ENCODE data around the gene CASP4. TPM values are rescaled to one million over a fixed set of nuclear protein-coding genes. Genes with fewer than 3 reads are reported as not detected.

CASP4 gene
- total RNA-seq (10 to 100 TPM; 70.3 to 95.8 (median 80.2) TPM), total RNA-seq (53.8 to 126 (median 87.2) reads per million in 29 experiments)
- total RNA-seq (2013) = 187 TPM

DNA sequence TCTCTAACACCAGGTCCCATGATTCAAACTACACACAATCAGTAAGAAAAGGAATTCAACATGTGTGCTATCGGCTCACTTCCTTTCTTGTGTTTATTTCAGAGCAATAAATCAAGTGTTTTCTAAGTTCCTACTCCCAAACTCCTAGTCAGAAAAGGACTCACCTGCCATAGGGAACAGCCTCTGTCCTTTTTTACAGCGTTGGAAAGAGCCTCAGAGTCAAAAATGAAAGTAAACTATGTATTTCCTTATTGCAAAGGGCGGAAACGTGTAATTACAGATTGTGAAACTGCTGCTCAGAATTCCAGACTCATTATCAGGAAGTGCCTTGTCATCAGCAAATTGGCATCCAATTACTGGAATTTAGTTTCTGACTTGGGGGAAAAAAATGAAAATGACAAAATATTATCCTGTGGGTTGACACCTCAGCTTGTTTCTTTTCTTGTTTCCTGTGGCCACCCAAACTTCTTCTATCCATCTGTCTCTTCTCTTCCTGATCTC is at the start of gene CASP4:
Gene CASP4 (minus strand): TSS at position 220 of the 501 bp plus-strand sequence. CDS start 49 bp downstream, at position 171.
- POLR2A ChIA-PET = interaction anchor here in 1 of 2 donors (0.8 kb wide), 1 partner anchor 41 kb away, joined by 3 read pairs; no protein-coding TSS in a partner anchor
- Histone ChIP-seq H3K4me3 (ENCODE audit: control insufficient read depth in 1 of 2, extremely low read depth in 1 of 2, low read length in 1 of 2) (peak within 1 kb of the TSS; percentile 74 to 90), H3K4me1 (ENCODE audit: control insufficient read depth in 1 of 2, extremely low read depth in 1 of 2, insufficient read depth in 2 of 2, low read length in 2 of 2) (peaks cover 21 to 24% of the 10 kb centered on the region in 2 experiments), H3K27ac (ENCODE audit: low read length) (peak within 1 kb of the TSS; percentile 87), H3K27me3 (replicated peaks in 1 of 2; ENCODE audit: control insufficient read depth in 2 of 2, extremely low read depth in 1 of 2, insufficient read depth in 2 of 2, low read length in 1 of 2) (no peaks in the 10 kb centered on the region), H3K9me3 (no peaks in the 10 kb centered on the region), H3K36me3 (ENCODE audit: control insufficient read depth in 2 of 2, extremely low read depth in 1 of 2, insufficient read depth in 1 of 2, low read length in 1 of 2) (peaks cover 0 to 4% of the 10 kb centered on the region in 2 donors)
- Mint-ChIP-seq H3K9me3 (peaks cover 6 to 16% (median 9%) of the 10 kb centered on the region in 3 donors), H3K27me3 (no peaks in the 10 kb centered on the region), H3K27ac (peak within 1 kb of the TSS; percentile 96 to 99), H3K36me3 (peaks cover 23% of the 10 kb centered on the region), H3K4me1 (peaks cover 35 to 46% (median 42%) of the 10 kb centered on the region in 3 donors), H3K4me3 (peak within 1 kb of the TSS; percentile 90 to 94 (median 92))
- 10% methylated on average over 2 of the region's 4 CpGs for WGBS (ENCODE audit: insufficient coverage)
- DNase-seq = peak in 3 of 35 experiments; percentile 2 to 66 (median 26)
- ATAC-seq (replicated peaks in 1 of 4) = peak; percentile 52 to 88 (median 78)
- CTCF ChIA-PET = interaction anchor here in 1 of 2 donors (1.4 to 1.8 kb wide), 2 partner anchors 22 to 32 kb away, joined by 4 to 9 read pairs; no protein-coding TSS in a partner anchor

GRCh38 chr11:105007463-105007862 is 39.1 kb upstream of the CASP4 start:
- no peaks in the 10 kb centered on the region for H3K9me3 Mint-ChIP-seq
- Histone ChIP-seq H3K9me3 (no peaks in the 10 kb centered on the region), H3K27ac (ENCODE audit: low read length) (no peak overlapping the region), H3K4me1 (ENCODE audit: control insufficient read depth in 1 of 2, extremely low read depth in 1 of 2, insufficient read depth in 2 of 2, low read length in 2 of 2) (no peaks in the 10 kb centered on the region), H3K4me3 (ENCODE audit: control insufficient read depth in 1 of 2, extremely low read depth in 1 of 2, low read length in 1 of 2) (no peak overlapping the region), H3K36me3 (ENCODE audit: control insufficient read depth in 2 of 2, extremely low read depth in 1 of 2, insufficient read depth in 1 of 2, low read length in 1 of 2) (no peaks in the 10 kb centered on the region), H3K27me3 (replicated peaks in 1 of 2; ENCODE audit: control insufficient read depth in 2 of 2, extremely low read depth in 1 of 2, insufficient read depth in 2 of 2, low read length in 1 of 2) (no peaks in the 10 kb centered on the region)
- H3K36me3 Mint-ChIP-seq = no peaks in the 10 kb centered on the region
- H3K4me3 Mint-ChIP-seq = no peak overlapping the region
- H3K27ac Mint-ChIP-seq = no peak overlapping the region
- ChIA-PET POLR2A (interaction anchor here (0.5 to 0.7 kb wide), 3 partner anchors 20 to 368 kb away, joined by 3 to 6 read pairs (median 3); no protein-coding TSS in a partner anchor), CTCF (interaction anchor here in 1 of 2 donors (0.9 to 1.2 kb wide), 2 partner anchors 43 to 344 kb away, joined by 3 to 4 read pairs; no protein-coding TSS in a partner anchor)
- H3K27me3 Mint-ChIP-seq = no peaks in the 10 kb centered on the region
- DNase-seq (no peak), ATAC-seq (replicated peaks in 1 of 4) (no peak)
- peaks cover 0 to under 1% (median 0%) of the 10 kb centered on the region in 3 donors for H3K4me1 Mint-ChIP-seq

DNA sequence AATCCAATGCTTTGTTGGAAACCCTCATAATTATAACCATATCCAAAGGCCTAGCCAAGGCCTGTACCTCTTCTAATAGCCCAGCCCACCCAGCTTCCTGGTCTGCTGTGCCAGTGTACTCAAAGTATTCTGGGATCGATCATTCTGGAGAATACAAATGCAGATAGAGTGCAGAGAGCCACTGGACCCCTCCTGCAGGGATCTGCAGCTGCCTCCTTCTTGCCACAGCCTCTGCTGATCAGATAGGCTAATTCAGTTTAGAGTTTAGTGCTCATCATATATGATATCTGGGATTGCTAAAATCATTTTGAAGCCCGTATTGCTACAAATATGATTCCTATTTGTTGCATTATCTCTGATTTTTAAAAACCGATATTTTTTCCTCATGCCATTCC is 37.1 kb upstream of the CASP4 start:
- 83% methylated on average over 1 of the region's 3 CpGs for WGBS (ENCODE audit: insufficient coverage)
- Mint-ChIP-seq H3K36me3 (no peaks in the 10 kb centered on the region), H3K27me3 (no peaks in the 10 kb centered on the region), H3K4me3 (no peak overlapping the region), H3K27ac (no peak overlapping the region), H3K4me1 (peaks cover 5 to 8% (median 5%) of the 10 kb centered on the region in 3 donors), H3K9me3 (no peaks in the 10 kb centered on the region)
- Histone ChIP-seq H3K27ac (ENCODE audit: low read length) (no peak overlapping the region), H3K4me3 (ENCODE audit: control insufficient read depth in 1 of 2, extremely low read depth in 1 of 2, low read length in 1 of 2) (no peak overlapping the region), H3K9me3 (no peaks in the 10 kb centered on the region), H3K4me1 (ENCODE audit: control insufficient read depth in 1 of 2, extremely low read depth in 1 of 2, insufficient read depth in 2 of 2, low read length in 2 of 2) (no peaks in the 10 kb centered on the region), H3K27me3 (replicated peaks in 1 of 2; ENCODE audit: control insufficient read depth in 2 of 2, extremely low read depth in 1 of 2, insufficient read depth in 2 of 2, low read length in 1 of 2) (no peaks in the 10 kb centered on the region), H3K36me3 (ENCODE audit: control insufficient read depth in 2 of 2, extremely low read depth in 1 of 2, insufficient read depth in 1 of 2, low read length in 1 of 2) (no peaks in the 10 kb centered on the region)
- CTCF ChIA-PET = no interaction called here
- POLR2A ChIA-PET = interaction anchor here (0.6 kb wide), 2 partner anchors 296 to 719 kb away, joined by 3 to 4 read pairs; no protein-coding TSS in a partner anchor
- DNase-seq (no peak), ATAC-seq (replicated peaks in 1 of 4) (no peak)

- Mint-ChIP-seq H3K27me3 (no peaks in the 10 kb centered on the region), H3K4me3 (no peak overlapping the region), H3K9me3 (no peaks in the 10 kb centered on the region), H3K36me3 (no peaks in the 10 kb centered on the region), H3K4me1 (peaks cover 5 to 8% (median 7%) of the 10 kb centered on the region in 3 donors), H3K27ac (no peak overlapping the region)
- Histone ChIP-seq H3K4me3 (ENCODE audit: control insufficient read depth in 1 of 2, extremely low read depth in 1 of 2, low read length in 1 of 2) (no peak overlapping the region), H3K36me3 (ENCODE audit: control insufficient read depth in 2 of 2, extremely low read depth in 1 of 2, insufficient read depth in 1 of 2, low read length in 1 of 2) (no peaks in the 10 kb centered on the region), H3K9me3 (no peaks in the 10 kb centered on the region), H3K27me3 (replicated peaks in 1 of 2; ENCODE audit: control insufficient read depth in 2 of 2, extremely low read depth in 1 of 2, insufficient read depth in 2 of 2, low read length in 1 of 2) (no peaks in the 10 kb centered on the region), H3K4me1 (ENCODE audit: control insufficient read depth in 1 of 2, extremely low read depth in 1 of 2, insufficient read depth in 2 of 2, low read length in 2 of 2) (no peaks in the 10 kb centered on the region), H3K27ac (ENCODE audit: low read length) (no peak overlapping the region)
- POLR2A ChIA-PET = no interaction called here
- DNase-seq (no peak), ATAC-seq (replicated peaks in 1 of 4) (no peak)
- no CpG with 5 or more reads among the region's 3 CpGs for WGBS (ENCODE audit: insufficient coverage)
- CTCF ChIA-PET = no interaction called here
These were observed 35.6 kb upstream of the CASP4 start for GRCh38 chr11:105004021-105004420.

GRCh38 chr11:105003151-105003550 is 34.8 kb upstream of the CASP4 start:
- Mint-ChIP-seq H3K4me1 (peaks cover 5 to 8% (median 7%) of the 10 kb centered on the region in 3 donors), H3K27me3 (no peaks in the 10 kb centered on the region), H3K36me3 (no peaks in the 10 kb centered on the region), H3K9me3 (no peaks in the 10 kb centered on the region), H3K4me3 (no peak overlapping the region), H3K27ac (no peak overlapping the region)
- H3K9me3 ChIP-seq = no peaks in the 10 kb centered on the region
- POLR2A ChIA-PET = no interaction called here
- CTCF ChIA-PET = interaction anchor here in 1 of 2 donors (0.6 kb wide), 1 partner anchor 1063 kb away, joined by 8 read pairs; no protein-coding TSS in a partner anchor
- no CpG with 5 or more reads among the region's 2 CpGs for WGBS (ENCODE audit: insufficient coverage)
- H3K27ac ChIP-seq (ENCODE audit: low read length) = no peak overlapping the region
- H3K27me3 ChIP-seq (replicated peaks in 1 of 2; ENCODE audit: control insufficient read depth in 2 of 2, extremely low read depth in 1 of 2, insufficient read depth in 2 of 2, low read length in 1 of 2) = no peaks in the 10 kb centered on the region
- H3K4me1 ChIP-seq (ENCODE audit: control insufficient read depth in 1 of 2, extremely low read depth in 1 of 2, insufficient read depth in 2 of 2, low read length in 2 of 2) = no peaks in the 10 kb centered on the region
- no peaks in the 10 kb centered on the region for H3K36me3 ChIP-seq (ENCODE audit: control insufficient read depth in 2 of 2, extremely low read depth in 1 of 2, insufficient read depth in 1 of 2, low read length in 1 of 2)
- H3K4me3 ChIP-seq (ENCODE audit: control insufficient read depth in 1 of 2, extremely low read depth in 1 of 2, low read length in 1 of 2) = no peak overlapping the region
- no peak for ATAC-seq (replicated peaks in 1 of 4)
- DNase-seq = no peak

- H3K4me1 Mint-ChIP-seq = peaks cover 5 to 8% (median 7%) of the 10 kb centered on the region in 3 donors
- H3K9me3 Mint-ChIP-seq = no peaks in the 10 kb centered on the region
- H3K27me3 Mint-ChIP-seq = no peaks in the 10 kb centered on the region
- no peaks in the 10 kb centered on the region for H3K9me3 ChIP-seq
- no peaks in the 10 kb centered on the region for H3K4me1 ChIP-seq (ENCODE audit: control insufficient read depth in 1 of 2, extremely low read depth in 1 of 2, insufficient read depth in 2 of 2, low read length in 2 of 2)
- no peak overlapping the region for H3K27ac ChIP-seq (ENCODE audit: low read length)
- ATAC-seq (replicated peaks in 1 of 4) = peak; percentile 61 to 84 (median 70)
- H3K27me3 ChIP-seq (replicated peaks in 1 of 2; ENCODE audit: control insufficient read depth in 2 of 2, extremely low read depth in 1 of 2, insufficient read depth in 2 of 2, low read length in 1 of 2) = no peaks in the 10 kb centered on the region
- whole genome bisulfite sequencing (ENCODE audit: insufficient coverage) = 72% methylated on average over 7 of the region's 7 CpGs
- H3K36me3 Mint-ChIP-seq = no peaks in the 10 kb centered on the region
- ChIA-PET CTCF (interaction anchor here in 1 of 2 donors (0.5 to 1.5 kb wide), 5 partner anchors 10 to 391 kb away, joined by 3 to 9 read pairs (median 4); partner anchors contain the start of gene CASP4), POLR2A (no interaction called here)
- no peak overlapping the region for H3K4me3 Mint-ChIP-seq
- peak in 33 of 35 experiments; percentile 7 to 73 (median 34) for DNase-seq
- H3K4me3 ChIP-seq (ENCODE audit: control insufficient read depth in 1 of 2, extremely low read depth in 1 of 2, low read length in 1 of 2) = no peak overlapping the region
- H3K27ac Mint-ChIP-seq = no peak overlapping the region
- no peaks in the 10 kb centered on the region for H3K36me3 ChIP-seq (ENCODE audit: control insufficient read depth in 2 of 2, extremely low read depth in 1 of 2, insufficient read depth in 1 of 2, low read length in 1 of 2)
These were observed 32.4 kb upstream of the CASP4 start for GRCh38 chr11:105000797-105001196.

Measured in T-cell (primary cell).